ENCODE data around the gene DYSF.

The DYSF gene

GRCh38 chr2:71618327-71619113, 165.2 kb downstream of the DYSF start:
- H3K27ac ChIP-seq: no peak overlapping the region
- TF ChIP-seq CTCF (conservative IDR thresholded peaks at IDR 0.05) (no peak), ZFX (IDR thresholded peaks at IDR 0.05) (no peak)

- H3K27ac ChIP-seq: no peak overlapping the region
- no peak for TF ChIP-seq CTCF (conservative IDR thresholded peaks at IDR 0.05)
- TF ChIP-seq ZFX (IDR thresholded peaks at IDR 0.05): no peak
Observed at GRCh38 chr2:71619230-71619741, 165.9 kb downstream of the DYSF start.

GRCh38 chr2:71620116-71620515, 166.8 kb downstream of the DYSF start:
- TF ChIP-seq CTCF (conservative IDR thresholded peaks at IDR 0.05): no peak
- TF ChIP-seq ZFX (IDR thresholded peaks at IDR 0.05): no peak
- H3K27ac ChIP-seq: no peak overlapping the region

- no peak overlapping the region for H3K27ac ChIP-seq
- TF ChIP-seq ZFX (IDR thresholded peaks at IDR 0.05) (no peak), CTCF (conservative IDR thresholded peaks at IDR 0.05) (no peak)
Observed at GRCh38 chr2:71620851-71621251, 167.5 kb downstream of the DYSF start.

GRCh38 chr2:71629273-71629672, 175.9 kb downstream of the DYSF start:
- H3K27ac ChIP-seq: no peak overlapping the region
- no peak for TF ChIP-seq CTCF (conservative IDR thresholded peaks at IDR 0.05)
- TF ChIP-seq ZFX (IDR thresholded peaks at IDR 0.05): no peak

- TF ChIP-seq CTCF (conservative IDR thresholded peaks at IDR 0.05) (no peak), ZFX (IDR thresholded peaks at IDR 0.05) (no peak)
- no peak overlapping the region for H3K27ac ChIP-seq
Observed at GRCh38 chr2:71629771-71630453, 176.6 kb downstream of the DYSF start.

All from C4-2B (cell line).